Adrenal gland (tissue), 5 donors: ENCODE data around the gene TBC1D10A.

ENCODE experiments used
- POLR2A ChIP-seq, 2 donors: fragments of 450-650 bp; IDR thresholded peaks; one replicate each; pipeline ENCODE4 v1.6.1; 2017; ENCODE audit warnings: antibody characterized with exemption in 2 of 2, mild to moderate bottlenecking in 2 of 2, moderate library complexity in 1 of 2
- TF ChIP-seq, protein P1 (sequence below), 6 experiments: fragments of 450-650 bp in 4 of 6; fragments of 200-600 bp in 2 of 6; sonication (generic) in 1 of 6; IDR thresholded peaks; 1 replicate in 5 of 6; 2 replicates in 1 of 6; pipeline versions ENCODE4 v1.5.1 to v1.8.0; 2016 to 2021; ENCODE audit warnings: antibody characterized with exemption in 6 of 6, mild to moderate bottlenecking in 2 of 6, moderate library complexity in 1 of 6
- donor health status: DM: no; HTN: no; CAD: no.

DNA sequence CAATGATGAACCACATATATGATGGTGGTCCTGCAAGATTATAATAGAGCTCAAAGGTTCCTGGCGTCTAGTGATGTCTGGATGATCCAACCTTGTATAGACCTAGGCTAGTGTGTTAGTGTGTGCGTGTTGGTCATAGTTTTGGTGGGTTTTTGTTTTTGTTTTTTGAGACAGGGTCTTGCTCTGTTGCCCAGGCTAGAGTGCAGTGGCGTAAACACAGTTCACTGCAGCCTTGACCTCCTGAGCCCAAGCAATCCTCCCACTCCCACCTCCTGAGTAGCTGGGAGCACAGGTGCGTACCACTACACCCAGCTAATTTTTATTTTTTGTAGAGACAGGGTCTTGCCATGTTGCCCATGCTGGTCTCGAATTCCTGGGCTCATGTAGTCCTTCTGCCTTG, 46.8 kb downstream of the TBC1D10A start:
- TF ChIP-seq, protein P1, sequence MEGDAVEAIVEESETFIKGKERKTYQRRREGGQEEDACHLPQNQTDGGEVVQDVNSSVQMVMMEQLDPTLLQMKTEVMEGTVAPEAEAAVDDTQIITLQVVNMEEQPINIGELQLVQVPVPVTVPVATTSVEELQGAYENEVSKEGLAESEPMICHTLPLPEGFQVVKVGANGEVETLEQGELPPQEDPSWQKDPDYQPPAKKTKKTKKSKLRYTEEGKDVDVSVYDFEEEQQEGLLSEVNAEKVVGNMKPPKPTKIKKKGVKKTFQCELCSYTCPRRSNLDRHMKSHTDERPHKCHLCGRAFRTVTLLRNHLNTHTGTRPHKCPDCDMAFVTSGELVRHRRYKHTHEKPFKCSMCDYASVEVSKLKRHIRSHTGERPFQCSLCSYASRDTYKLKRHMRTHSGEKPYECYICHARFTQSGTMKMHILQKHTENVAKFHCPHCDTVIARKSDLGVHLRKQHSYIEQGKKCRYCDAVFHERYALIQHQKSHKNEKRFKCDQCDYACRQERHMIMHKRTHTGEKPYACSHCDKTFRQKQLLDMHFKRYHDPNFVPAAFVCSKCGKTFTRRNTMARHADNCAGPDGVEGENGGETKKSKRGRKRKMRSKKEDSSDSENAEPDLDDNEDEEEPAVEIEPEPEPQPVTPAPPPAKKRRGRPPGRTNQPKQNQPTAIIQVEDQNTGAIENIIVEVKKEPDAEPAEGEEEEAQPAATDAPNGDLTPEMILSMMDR (IDR thresholded peaks at IDR 0.05), result no peak
- TF ChIP-seq POLR2A (IDR thresholded peaks at IDR 0.05), result no peak
